HEK293 (cell line): ENCODE measurements around the gene MCU.

ENCODE experiments used
- KLF16 ChIP-seq: fragments of 450-650 bp; formaldehyde crosslinking; IDR thresholded peaks from 2 replicates; pipeline ENCODE4 v1.5.1; 2017; ENCODE audit warnings: missing biosample characterization, missing genetic modification characterization
- MYNN ChIP-seq: fragments of 450-650 bp; formaldehyde crosslinking; IDR thresholded peaks from 2 replicates; pipeline ENCODE4 v1.5.1; 2016; ENCODE audit warnings: missing biosample characterization, missing genetic modification characterization, borderline replicate concordance
- SP7 ChIP-seq: fragments of 450-650 bp; formaldehyde crosslinking; IDR thresholded peaks from 2 replicates; pipeline ENCODE4 v1.5.1; 2016; ENCODE audit warnings: missing biosample characterization, missing genetic modification characterization
- TCF7L2 ChIP-seq: IDR thresholded peaks from 2 replicates; pipeline ENCODE4 v1.6.1; 2011; ENCODE audit warnings: low read depth, mild to moderate bottlenecking, inconsistent platforms, low read length, moderate library complexity, borderline replicate concordance
- ZBTB1 ChIP-seq: fragments of 450-650 bp; formaldehyde crosslinking; IDR thresholded peaks from 2 replicates; pipeline ENCODE4 v1.5.1; 2016; ENCODE audit warnings: missing biosample characterization, missing genetic modification characterization
- ZNF274 ChIP-seq, 2 experiments: fragments of 200-500 bp in 1 of 2; fragments of 450-650 bp in 1 of 2; sonication (Bioruptor generic) in 1 of 2; formaldehyde crosslinking in 1 of 2; IDR thresholded peaks; 2 replicates each; pipeline versions ENCODE4 v1.5.1 to v1.6.1; 2014 to 2016; ENCODE audit warnings: borderline replicate concordance in 1 of 2, inconsistent platforms in 1 of 2, low read length in 1 of 2, missing biosample characterization in 1 of 2, missing genetic modification characterization in 1 of 2
- ZNF530 ChIP-seq: fragments of 450-650 bp; formaldehyde crosslinking; IDR thresholded peaks from 2 replicates; pipeline ENCODE4 v1.5.1; 2016; ENCODE audit warnings: low read depth, missing biosample characterization, missing genetic modification characterization
- ZNF701 ChIP-seq: fragments of 450-650 bp; formaldehyde crosslinking; IDR thresholded peaks from 2 replicates; pipeline ENCODE4 v1.5.1; 2016; ENCODE audit warnings: missing biosample characterization, missing genetic modification characterization
- ZNF830 ChIP-seq: fragments of 450-650 bp; IDR thresholded peaks from 2 replicates; pipeline ENCODE4 v1.5.0; 2018; ENCODE audit warnings: missing biosample characterization, missing genetic modification characterization, low read depth, mild to moderate bottlenecking, moderate library complexity
- TF ChIP-seq, protein P1 (sequence below): fragments of 450-650 bp; formaldehyde crosslinking; IDR thresholded peaks from 2 replicates; pipeline ENCODE4 v1.5.1; 2016; ENCODE audit warnings: missing biosample characterization, missing genetic modification characterization
- TF ChIP-seq, protein P2 (sequence below): fragments of 450-650 bp; formaldehyde crosslinking; IDR thresholded peaks from 2 replicates; pipeline ENCODE4 v1.5.1; 2016; ENCODE audit warnings: missing biosample characterization, missing genetic modification characterization

DNA sequence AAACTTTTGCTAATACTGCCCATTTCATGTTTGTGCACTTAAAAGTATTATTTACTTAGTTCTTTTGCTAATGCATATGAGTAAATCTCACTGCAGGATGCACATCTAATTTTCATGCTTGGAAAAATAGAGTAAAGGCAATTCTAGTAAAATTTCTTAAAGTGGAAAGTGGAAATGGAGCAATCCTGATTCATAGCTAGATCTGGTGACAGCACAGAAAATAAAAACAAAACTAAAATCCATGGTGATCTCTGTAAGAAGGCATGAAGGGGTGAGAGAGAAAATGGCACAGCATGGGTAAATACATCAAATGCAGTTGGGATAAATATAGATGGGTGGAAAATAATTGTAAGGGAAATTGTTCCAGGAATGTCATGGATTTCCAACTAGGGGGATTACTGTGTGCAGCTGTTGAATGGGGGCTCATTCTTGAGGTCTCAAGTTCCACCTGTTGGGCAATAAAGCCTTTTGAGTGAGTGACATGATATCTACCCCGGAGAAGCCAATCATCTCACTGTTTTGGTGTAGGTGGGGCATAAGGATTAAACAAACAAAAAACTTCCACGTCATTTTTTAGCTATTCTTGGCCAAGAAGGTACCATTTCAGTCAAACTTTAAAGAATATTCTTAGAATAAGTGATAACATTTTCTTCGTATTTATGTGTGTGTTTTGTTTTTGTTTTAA, 1.7 kb upstream of the MCU start:
- TF ChIP-seq MYNN (tag by site-specific recombination) (no peak), ZNF830 (no peak), KLF16 (tag by site-specific recombination) (no peak), ZBTB1 (no peak), ZNF530 (tag by site-specific recombination) (no peak), ZNF274 (IDR thresholded peaks at IDR 0.05; ENCODE audit: low read length) (no peak), ZNF274 (tag by site-specific recombination; IDR thresholded peaks at IDR 0.05; ENCODE audit: borderline replicate concordance) (no peak), SP7 (tag by site-specific recombination) (no peak), TCF7L2 (no peak), ZNF701 (no peak)
- TF ChIP-seq, protein P1, sequence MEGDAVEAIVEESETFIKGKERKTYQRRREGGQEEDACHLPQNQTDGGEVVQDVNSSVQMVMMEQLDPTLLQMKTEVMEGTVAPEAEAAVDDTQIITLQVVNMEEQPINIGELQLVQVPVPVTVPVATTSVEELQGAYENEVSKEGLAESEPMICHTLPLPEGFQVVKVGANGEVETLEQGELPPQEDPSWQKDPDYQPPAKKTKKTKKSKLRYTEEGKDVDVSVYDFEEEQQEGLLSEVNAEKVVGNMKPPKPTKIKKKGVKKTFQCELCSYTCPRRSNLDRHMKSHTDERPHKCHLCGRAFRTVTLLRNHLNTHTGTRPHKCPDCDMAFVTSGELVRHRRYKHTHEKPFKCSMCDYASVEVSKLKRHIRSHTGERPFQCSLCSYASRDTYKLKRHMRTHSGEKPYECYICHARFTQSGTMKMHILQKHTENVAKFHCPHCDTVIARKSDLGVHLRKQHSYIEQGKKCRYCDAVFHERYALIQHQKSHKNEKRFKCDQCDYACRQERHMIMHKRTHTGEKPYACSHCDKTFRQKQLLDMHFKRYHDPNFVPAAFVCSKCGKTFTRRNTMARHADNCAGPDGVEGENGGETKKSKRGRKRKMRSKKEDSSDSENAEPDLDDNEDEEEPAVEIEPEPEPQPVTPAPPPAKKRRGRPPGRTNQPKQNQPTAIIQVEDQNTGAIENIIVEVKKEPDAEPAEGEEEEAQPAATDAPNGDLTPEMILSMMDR (tag by site-specific recombination): no peak
- TF ChIP-seq, protein P2, sequence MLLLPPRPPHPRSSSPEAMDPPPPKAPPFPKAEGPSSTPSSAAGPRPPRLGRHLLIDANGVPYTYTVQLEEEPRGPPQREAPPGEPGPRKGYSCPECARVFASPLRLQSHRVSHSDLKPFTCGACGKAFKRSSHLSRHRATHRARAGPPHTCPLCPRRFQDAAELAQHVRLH (tag by site-specific recombination): no peak
